H1 (cell line): Measurements from ENCODE around the gene NBEA. TPM values are rescaled to one million over a fixed set of nuclear protein-coding genes. Genes with fewer than 3 reads are reported as not detected.

Source experiments
- CTCF ChIA-PET: fragments of 300-600 bp; sonication (Branson Sonifier 250); formaldehyde crosslinking; loops from one replicate; lab custom pipeline; 2021; ENCODE audit not compliant: partially characterized antibody; lab: Charles Lee
- POLR2A ChIA-PET: fragments of 300-600 bp; sonication (Branson Sonifier 250); formaldehyde crosslinking; loops from one replicate; lab custom pipeline; 2021; ENCODE audit warnings: inconsistent platforms; ENCODE audit not compliant: partially characterized antibody; lab: Charles Lee
- DNase-seq, 2 experiments: peaks; one replicate each; pipeline versions ENCODE4 v3.0.0 to v3.0.0-alpha.2; 2010 to 2022; ENCODE audit warnings: low spot score in 2 of 2, low read depth in 1 of 2, mixed read lengths in 1 of 2
- FAIRE-seq: peaks from 2 replicates; lab custom pipeline; 2011; peaks lifted over from hg19 to GRCh38; lab: Jason Lieb, UNC
- H2AFZ ChIP-seq: 2 replicates; pipeline ENCODE4 v1.8.1; 2012; ENCODE audit warnings: low read length, inconsistent platforms
- H2AK5ac ChIP-seq: 2 replicates; pipeline ENCODE4 v1.6.1; 2013; ENCODE audit warnings: low read depth, low read length
- H2BK120ac ChIP-seq: replicated peaks from 2 replicates; pipeline ENCODE3; 2013; ENCODE audit warnings: low read depth, low read length, inconsistent platforms
- H2BK12ac ChIP-seq: 2 replicates; pipeline ENCODE4 v1.6.1; 2013; ENCODE audit warnings: low read depth, low read length
- H2BK15ac ChIP-seq: 2 replicates; pipeline ENCODE4 v1.6.1; 2013; ENCODE audit warnings: low read length
- H2BK20ac ChIP-seq: 2 replicates; pipeline ENCODE4 v1.6.1; 2013; ENCODE audit warnings: low read length
- H2BK5ac ChIP-seq: 2 replicates; pipeline ENCODE4 v1.6.1; 2013; ENCODE audit warnings: low read depth, low read length
- H3K14ac ChIP-seq: 2 replicates; pipeline ENCODE4 v1.6.1; 2013; ENCODE audit warnings: inconsistent platforms; ENCODE audit not compliant: insufficient read length
- H3K18ac ChIP-seq: 2 replicates; pipeline ENCODE4 v1.6.1; 2013; ENCODE audit warnings: low read length; ENCODE audit errors: extremely low read depth
- H3K23ac ChIP-seq: 2 replicates; pipeline ENCODE4 v1.6.1; 2013; ENCODE audit warnings: inconsistent platforms; ENCODE audit not compliant: insufficient read length
- H3K23me2 ChIP-seq: 2 replicates; pipeline ENCODE4 v1.6.1; 2013; ENCODE audit warnings: low read depth, low read length
- H3K27ac ChIP-seq: 2 replicates; pipeline ENCODE4 v1.6.1; 2011; ENCODE audit warnings: low read depth, low read length, inconsistent platforms
- H3K27me3 ChIP-seq, 4 experiments: replicated peaks in 1 of 4; 1 replicate in 1 of 4; 2 replicates in 3 of 4; pipeline versions ENCODE4 v1.6.1 to v1.8.1; 2011 to 2013; ENCODE audit warnings: low read length in 3 of 4, mild to moderate bottlenecking in 3 of 4, inconsistent platforms in 2 of 4, mixed read lengths in 2 of 4, moderate library complexity in 1 of 4; ENCODE audit not compliant: control insufficient read depth in 3 of 4, insufficient read depth in 3 of 4; ENCODE audit errors: extremely low read depth in 1 of 4
- H3K36me3 ChIP-seq, 4 experiments: 2 replicates each; pipeline versions ENCODE4 v1.6.1 to v1.8.1; 2011 to 2013; ENCODE audit warnings: mild to moderate bottlenecking in 4 of 4, low read length in 3 of 4, moderate library complexity in 2 of 4, control low read depth in 1 of 4, inconsistent platforms in 1 of 4; ENCODE audit not compliant: insufficient read depth in 4 of 4, control insufficient read depth in 2 of 4
- H3K4ac ChIP-seq: replicated peaks from 2 replicates; pipeline ENCODE3; 2013; ENCODE audit warnings: low read length, low read depth, mixed read lengths, inconsistent platforms; ENCODE audit not compliant: insufficient read length
- H3K4me1 ChIP-seq, 4 experiments: replicated peaks in 1 of 4; 1 replicate in 1 of 4; 2 replicates in 3 of 4; pipeline versions ENCODE4 v1.6.1 to v1.8.1; 2011 to 2013; ENCODE audit warnings: low read length in 3 of 4, inconsistent platforms in 2 of 4, mixed read lengths in 1 of 4; ENCODE audit not compliant: insufficient read depth in 4 of 4, control insufficient read depth in 3 of 4
- H3K4me2 ChIP-seq, 2 experiments: 2 replicates each; pipeline versions ENCODE4 v1.6.1 to v1.8.1; 2011 to 2013; ENCODE audit warnings: low read depth in 2 of 2, low read length in 2 of 2, control low read depth in 1 of 2, inconsistent platforms in 1 of 2, mild to moderate bottlenecking in 1 of 2; ENCODE audit not compliant: insufficient read depth in 1 of 2
- H3K4me3 ChIP-seq, 4 experiments: fragments of 200-600, 300-600 bp in 1 of 4; sonication (generic), shearing (Covaris generic), sonication (Bioruptor Twin) in 1 of 4; 2 replicates each; pipeline versions ENCODE4 v1.5.1 to v1.8.1; 2011 to 2016; ENCODE audit warnings: low read length in 4 of 4, low read depth in 3 of 4, control low read depth in 2 of 4, inconsistent platforms in 2 of 4, mild to moderate bottlenecking in 2 of 4, mixed read lengths in 1 of 4, moderate library complexity in 1 of 4; ENCODE audit not compliant: insufficient read depth in 2 of 4; ENCODE audit errors: extremely low read depth in 1 of 4
- H3K56ac ChIP-seq: replicated peaks from 2 replicates; pipeline ENCODE3; 2013; ENCODE audit warnings: low read depth, mild to moderate bottlenecking, mixed read lengths, low read length, inconsistent platforms; ENCODE audit not compliant: insufficient read length
- H3K79me1 ChIP-seq: 2 replicates; pipeline ENCODE4 v1.6.1; 2013; ENCODE audit warnings: low read depth, low read length, control low read depth
- H3K79me2 ChIP-seq, 2 experiments: 2 replicates each; pipeline versions ENCODE4 v1.6.1 to v1.8.1; 2012 to 2013; ENCODE audit warnings: low read length in 2 of 2, mild to moderate bottlenecking in 2 of 2, inconsistent platforms in 1 of 2; ENCODE audit not compliant: insufficient read depth in 2 of 2, control insufficient read depth in 1 of 2
- H3K9ac ChIP-seq, 4 experiments: replicated peaks in 1 of 4; 1 replicate in 1 of 4; 2 replicates in 3 of 4; pipeline versions ENCODE4 v1.6.1 to v1.8.1; 2011 to 2013; ENCODE audit warnings: low read depth in 3 of 4, low read length in 3 of 4, control low read depth in 2 of 4, mild to moderate bottlenecking in 2 of 4, moderate library complexity in 2 of 4, inconsistent platforms in 1 of 4; ENCODE audit errors: extremely low read depth in 1 of 4
- H3K9me3 ChIP-seq, 2 experiments: 2 replicates each; pipeline versions ENCODE4 v1.6.1 to v1.8.1; 2012 to 2013; ENCODE audit warnings: mild to moderate bottlenecking in 2 of 2, moderate library complexity in 2 of 2, control low read depth in 1 of 2, inconsistent platforms in 1 of 2, low read depth in 1 of 2, low read length in 1 of 2, mixed read lengths in 1 of 2; ENCODE audit not compliant: insufficient read depth in 2 of 2
- H4K20me1 ChIP-seq, 2 experiments: replicated peaks in 1 of 2; 2 replicates each; pipeline versions ENCODE3 to v1.8.1; 2011 to 2013; ENCODE audit warnings: inconsistent platforms in 2 of 2, low read length in 2 of 2, mild to moderate bottlenecking in 1 of 2; ENCODE audit not compliant: insufficient read depth in 2 of 2, control insufficient read depth in 1 of 2
- H4K5ac ChIP-seq: 2 replicates; pipeline ENCODE4 v1.6.1; 2013; ENCODE audit warnings: low read length, low read depth, mixed read lengths, inconsistent platforms; ENCODE audit not compliant: insufficient read length
- H4K8ac ChIP-seq: 2 replicates; pipeline ENCODE4 v1.8.0; 2013; ENCODE audit warnings: mild to moderate bottlenecking, moderate library complexity, low read length, inconsistent platforms; ENCODE audit not compliant: insufficient read depth; ENCODE audit errors: extremely low read depth
- H4K91ac ChIP-seq: replicated peaks from 2 replicates; pipeline ENCODE3; 2013; ENCODE audit warnings: low read length, mixed read lengths, inconsistent platforms; ENCODE audit not compliant: insufficient read length
- ASH2L ChIP-seq: fragments of 200-600, 300-600 bp; sonication (generic); IDR thresholded peaks from one replicate; pipeline ENCODE4 v1.7.1; 2017; ENCODE audit warnings: low read length
- BCL11A ChIP-seq, 2 experiments: IDR thresholded peaks; one replicate each; pipeline ENCODE4 v1.6.1; 2011; ENCODE audit warnings: low read depth in 2 of 2, low read length in 2 of 2, mild to moderate bottlenecking in 2 of 2
- CBX8 ChIP-seq: fragments of 300-800, 300-1000 bp; sonication (generic); IDR thresholded peaks from 2 replicates; pipeline ENCODE4 v1.7.1; 2016; ENCODE audit warnings: low read depth, low read length, borderline replicate concordance
- CREB1 ChIP-seq: IDR thresholded peaks from 2 replicates; pipeline ENCODE4 v1.6.1; 2012; ENCODE audit warnings: inconsistent platforms
- EZH2 ChIP-seq: fragments of 200-600 bp; sonication (generic); IDR thresholded peaks from 2 replicates; pipeline ENCODE4 v1.7.1; 2012; ENCODE audit warnings: low read depth, mild to moderate bottlenecking, moderate library complexity, low read length, inconsistent platforms; ENCODE audit not compliant: severe bottlenecking
- JUN ChIP-seq: IDR thresholded peaks from 2 replicates; pipeline ENCODE4 v1.6.1; 2011; ENCODE audit warnings: low read depth, mild to moderate bottlenecking, improper control_type of control experiment, low read length
- JUND ChIP-seq: IDR thresholded peaks from 2 replicates; pipeline ENCODE4 v1.6.1; 2011; ENCODE audit warnings: mild to moderate bottlenecking, improper control_type of control experiment, low read length
- KDM5A ChIP-seq: fragments of 200-600 bp; IDR thresholded peaks from 2 replicates; pipeline ENCODE4 v1.7.1; 2012; ENCODE audit warnings: mild to moderate bottlenecking, low read length, inconsistent platforms, mixed read lengths
- NRF1 ChIP-seq: IDR thresholded peaks from 2 replicates; pipeline ENCODE4 v1.6.1; 2011; ENCODE audit warnings: mild to moderate bottlenecking, low read depth, low read length, improper control_type of control experiment
- PHF8 ChIP-seq: fragments of 200-600 bp; sonication (generic); conservative IDR thresholded peaks from 2 replicates; pipeline ENCODE4 v1.7.1; 2012; ENCODE audit warnings: low read depth, mild to moderate bottlenecking, inconsistent platforms, low read length, moderate library complexity
- SIN3A ChIP-seq, 2 experiments: IDR thresholded peaks in 1 of 2; conservative IDR thresholded peaks in 1 of 2; 2 replicates each; pipeline ENCODE4 v1.6.1; 2011 to 2012; ENCODE audit warnings: low read length in 2 of 2, improper control_type of control experiment in 1 of 2, low read depth in 1 of 2, mild to moderate bottlenecking in 1 of 2
- SIX5 ChIP-seq: IDR thresholded peaks from 2 replicates; pipeline ENCODE4 v1.6.1; 2011; ENCODE audit warnings: mild to moderate bottlenecking, low read depth, low read length
- ZNF274 ChIP-seq: IDR thresholded peaks from 2 replicates; pipeline ENCODE4 v1.7.0; 2012; ENCODE audit warnings: low read length, borderline replicate concordance; ENCODE audit errors: extremely low read depth
- WGBS, 2 experiments: shearing (Covaris generic) in 1 of 2; methylation state at CpG; one replicate each; pipeline versions ENCODE4 v1.1.6 to v1.1.7; 2013 to 2015; ENCODE audit warnings: low lambda C conversion rate in 2 of 2, mixed read lengths in 2 of 2, inconsistent platforms in 1 of 2, low coverage in 1 of 2, missing lambda C conversion rate in 1 of 2; ENCODE audit not compliant: insufficient replicate concordance in 2 of 2, insufficient coverage in 1 of 2, insufficient read length in 1 of 2; ENCODE audit errors: extremely low coverage in 1 of 2, missing lambda C conversion rate in 1 of 2; 5-methylcytosine and 5-hydroxymethylcytosine counted together
- polyA plus RNA-seq, 7 experiments: library from polyadenylated mRNA; depleted of rRNA in 3 of 7; stranded (reverse) in 5 of 7; unstranded in 2 of 7; fragments of >200 nt in 5 of 7; fragments of 200-250 nt in 2 of 7; gene quantifications; 1 replicate in 5 of 7; 2 replicates in 1 of 7; 4 replicates in 1 of 7; pipeline versions ENCODE4 v1.2.1 to v1.2.3, GENCODE V29; 2011 to 2013; ENCODE audit warnings: missing spikeins in 2 of 7, mixed read lengths in 2 of 7
- total RNA-seq: library from RNA; stranded (reverse); fragmentation: NEBNext Ultra II Directional; extraction: Animal tissue kit (Norgen Biotek cat#: 25700); gene quantifications from 2 replicates; pipeline ENCODE4 v1.2.1, GENCODE V29; 2021

The NBEA gene
- total and polyA plus RNA-seq, 2 of the 8 experiments (the other 6 are each of a cell fraction or from before 2014, with no cell fraction given) = 14.2 to 21.5 TPM

GRCh38 chr13:35489050-35489449 lies 547.0 kb downstream of the NBEA start:
- Histone ChIP-seq H2BK120ac (no peak overlapping the region), H3K18ac (no peak overlapping the region), H3K23ac (no peak overlapping the region), H4K91ac (no peak overlapping the region), H3K9me3 (no peaks in the 10 kb centered on the region), H2BK12ac (no peak overlapping the region), H2BK20ac (no peak overlapping the region), H3K56ac (no peak overlapping the region), H3K36me3 (no peaks in the 10 kb centered on the region), H3K4me2 (no peak overlapping the region), H2BK5ac (no peak overlapping the region), H3K79me2 (no peaks in the 10 kb centered on the region), H3K79me1 (no peaks in the 10 kb centered on the region), H4K20me1 (no peaks in the 10 kb centered on the region), H4K8ac (no peak overlapping the region), H3K14ac (no peak overlapping the region), H3K23me2 (no peaks in the 10 kb centered on the region), H3K4me1 (no peaks in the 10 kb centered on the region), H3K4me3 (no peak overlapping the region), H2BK15ac (no peak overlapping the region), H4K5ac (no peak overlapping the region), H2AFZ (no peak overlapping the region), H2AK5ac (no peak overlapping the region), H3K4ac (no peak overlapping the region), H3K27ac (no peak overlapping the region), H3K27me3 (no peaks in the 10 kb centered on the region), H3K9ac (no peak overlapping the region)
- ChIA-PET POLR2A (no interaction called here), CTCF (interaction anchor here (1.0 kb wide), 2 partner anchors 9 to 142 kb away, joined by 3 to 4 read pairs; no protein-coding TSS in a partner anchor)
- TF ChIP-seq SIX5 (no peak), SIN3A (conservative IDR thresholded peaks at IDR 0.05 in 1 of 2, IDR thresholded peaks at IDR 0.05 in 1 of 2; ENCODE audit: low read depth in 1 of 2, low read length in 2 of 2) (no peak), JUND (no peak), ASH2L (no peak), KDM5A (no peak), BCL11A (IDR thresholded peaks at IDR 0.05; ENCODE audit: low read depth in 2 of 2, low read length in 2 of 2) (no peak), CBX8 (no peak), JUN (no peak), NRF1 (no peak), ZNF274 (no peak), PHF8 (no peak), EZH2 (no peak), CREB1 (no peak)
- DNase-seq = no peak
- FAIRE-seq = no peak
- 80% methylated on average over 4 of the region's 4 CpGs; no CpG with 5 or more reads in 1 of the 2 experiments for WGBS, 2 experiments
